Measurements from ENCODE around the gene SPINK2. TPM values are rescaled to one million over a fixed set of nuclear protein-coding genes. Genes with fewer than 3 reads are reported as not detected.

Gene SPINK2
- total and polyA plus RNA-seq, 2 of the 8 experiments (the other 6 are each of a cell fraction or from before 2014, with no cell fraction given), result 0.89 to 1.4 TPM

DNA sequence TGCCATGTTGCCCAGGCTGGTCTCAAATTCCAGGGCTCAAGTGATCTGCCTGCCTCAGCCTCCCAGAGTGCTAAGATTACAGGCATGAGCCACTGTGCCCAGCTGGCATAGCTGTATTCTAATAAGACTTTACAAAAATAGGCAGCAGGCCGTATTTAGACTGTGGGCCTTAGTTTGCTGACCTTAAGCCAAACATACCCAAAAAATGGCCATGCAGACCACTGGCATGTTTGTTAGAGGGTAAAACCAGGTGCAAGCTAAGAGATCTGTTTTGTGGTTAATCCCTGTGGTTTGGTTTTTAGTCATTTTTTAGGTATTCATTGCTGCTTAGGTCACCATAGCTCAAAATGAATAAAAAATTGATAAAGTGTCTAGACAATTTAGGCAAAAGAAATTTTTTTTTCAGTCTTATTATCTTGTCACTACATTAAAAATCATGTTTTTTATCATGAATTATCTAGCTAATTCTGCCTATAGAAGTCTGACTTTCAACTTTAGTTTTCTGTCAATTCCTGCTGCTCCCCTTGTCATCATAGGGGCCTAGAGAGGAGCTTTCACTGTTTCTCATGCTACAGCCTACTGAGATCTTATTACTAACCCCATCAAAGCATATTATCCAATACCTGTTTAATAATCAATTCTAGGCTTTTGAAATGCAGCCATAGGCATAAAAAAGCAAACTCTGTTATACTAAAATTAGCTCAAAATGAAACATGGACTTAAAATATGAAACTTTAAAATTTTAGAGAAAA is 7.5 kb upstream of the SPINK2 start (continued):
- TF ChIP-seq NRF1 (IDR thresholded peaks at IDR 0.05; ENCODE audit: low read depth, low read length), result no peak
- TF ChIP-seq SAP30 (IDR thresholded peaks at IDR 0.05; ENCODE audit: insufficient read depth, insufficient replicate concordance, low read length), result no peak
- TF ChIP-seq TBP (IDR thresholded peaks at IDR 0.05; ENCODE audit: low read depth, low read length), result no peak
- TF ChIP-seq CHD1 (IDR thresholded peaks at IDR 0.05; ENCODE audit: low read depth, low read length), result no peak
- no peak for TF ChIP-seq KDM4A (IDR thresholded peaks at IDR 0.05; ENCODE audit: low read depth, low read length, severe bottlenecking)
- TF ChIP-seq SIRT6 (IDR thresholded peaks at IDR 0.05; ENCODE audit: low read length), result no peak
- no peak for TF ChIP-seq GTF2F1 (IDR thresholded peaks at IDR 0.05; ENCODE audit: borderline replicate concordance, low read depth, low read length)
- TF ChIP-seq YY1 (IDR thresholded peaks at IDR 0.05; ENCODE audit: low read depth, low read length), result no peak

All from H1 (cell line).